Activated naive CD8-positive, alpha-beta T cell treated with anti-CD3 and anti-CD28 coated beads, Interleukin-2, amount 50 U/mL, for 16 hours (primary cell): ENCODE results near the gene PRSS27.

Experiments used
- DNase-seq: peaks from one replicate; pipeline ENCODE4 v3.0.0-alpha.2; 2020; ENCODE audit warnings: low read depth, low spot score

Gene PRSS27

DNA sequence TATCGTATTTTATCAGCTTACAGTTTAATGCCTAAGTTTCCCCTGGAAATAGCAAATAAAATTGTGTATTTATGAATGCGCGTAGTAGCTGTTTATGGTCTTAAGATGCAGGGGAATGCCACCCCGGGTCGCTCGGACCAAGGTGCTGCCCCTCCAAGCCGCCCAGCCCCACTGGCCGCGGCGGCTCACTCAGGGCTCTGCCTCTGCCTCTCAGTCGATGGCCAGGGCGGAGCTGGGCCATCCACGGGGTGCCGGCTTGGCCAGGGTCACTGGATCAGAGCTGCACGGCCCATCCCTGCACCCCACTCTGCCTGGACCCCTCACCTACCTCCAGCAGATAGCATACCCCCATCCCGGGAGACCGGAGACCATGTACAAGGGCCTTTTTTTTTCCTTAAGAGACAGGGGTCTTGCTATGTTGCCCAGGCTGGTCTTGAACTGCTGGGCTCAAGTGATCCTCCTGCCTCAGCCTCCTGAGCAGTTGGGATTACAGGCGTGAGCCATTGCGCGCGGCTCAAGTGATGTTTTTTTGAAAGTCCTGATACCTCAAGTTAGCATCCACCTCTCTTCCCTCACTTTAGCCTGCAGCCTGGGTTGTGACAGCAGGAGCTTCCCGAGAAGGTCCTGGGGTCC is 11.0 kb downstream of the PRSS27 start:
- no peak for DNase-seq

DNA sequence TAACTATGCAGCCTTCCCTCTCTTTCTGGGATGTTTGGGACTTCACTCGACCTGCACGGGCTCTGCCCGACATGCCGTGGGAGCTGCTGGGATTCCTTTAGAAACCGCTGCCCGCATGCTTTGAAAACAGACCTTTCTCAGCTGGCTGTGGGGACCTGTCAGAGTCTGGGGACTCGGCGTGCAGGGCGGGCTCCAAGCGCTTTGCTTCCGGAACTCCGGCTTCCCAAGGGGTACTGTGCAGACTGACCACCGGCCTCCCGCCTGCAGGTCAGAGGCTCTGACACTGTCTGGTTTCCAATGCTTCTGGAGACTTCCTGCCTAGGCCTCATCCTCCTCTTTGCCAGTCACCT is 11.8 kb downstream of the PRSS27 start:
- no peak for DNase-seq

GRCh38 chr16:2707368-2708289 is 12.4 kb downstream of the PRSS27 start:
- DNase-seq: no peak

DNA sequence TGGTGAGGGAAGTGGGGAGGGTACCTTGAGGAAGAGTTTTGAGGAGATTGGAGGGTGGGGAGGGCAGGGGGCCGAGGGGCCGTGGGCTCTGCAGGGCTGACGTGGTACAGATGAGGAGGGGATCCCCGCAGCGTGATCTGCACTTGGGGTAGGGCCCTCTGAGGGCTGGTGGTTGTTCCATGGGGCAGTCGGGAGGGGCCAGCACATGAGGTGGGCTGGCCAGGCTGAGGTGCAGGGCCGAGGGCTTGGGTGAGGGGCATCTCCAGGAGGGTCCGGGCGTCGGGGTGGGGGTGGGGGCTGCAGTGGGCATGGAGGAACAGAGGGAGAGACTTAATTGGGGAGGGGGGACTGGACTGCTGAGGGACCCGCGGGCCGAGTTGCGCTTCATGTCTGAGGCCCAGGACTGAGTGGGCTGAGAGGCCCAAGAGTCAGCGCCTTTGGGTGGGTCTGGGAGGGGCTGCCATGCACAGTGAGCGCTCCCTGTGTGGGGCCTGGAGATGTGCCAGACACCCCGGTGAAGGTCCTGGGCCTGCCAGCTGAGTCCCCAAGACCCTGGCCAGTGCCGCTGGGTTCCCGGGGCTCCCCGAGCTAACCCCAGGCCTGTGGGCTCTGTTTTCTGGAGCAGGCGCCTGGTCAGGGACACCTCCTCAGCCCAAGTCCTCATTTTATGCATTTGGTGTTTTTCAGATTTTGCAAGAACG is 13.3 kb downstream of the PRSS27 start:
- DNase-seq: no peak

DNA sequence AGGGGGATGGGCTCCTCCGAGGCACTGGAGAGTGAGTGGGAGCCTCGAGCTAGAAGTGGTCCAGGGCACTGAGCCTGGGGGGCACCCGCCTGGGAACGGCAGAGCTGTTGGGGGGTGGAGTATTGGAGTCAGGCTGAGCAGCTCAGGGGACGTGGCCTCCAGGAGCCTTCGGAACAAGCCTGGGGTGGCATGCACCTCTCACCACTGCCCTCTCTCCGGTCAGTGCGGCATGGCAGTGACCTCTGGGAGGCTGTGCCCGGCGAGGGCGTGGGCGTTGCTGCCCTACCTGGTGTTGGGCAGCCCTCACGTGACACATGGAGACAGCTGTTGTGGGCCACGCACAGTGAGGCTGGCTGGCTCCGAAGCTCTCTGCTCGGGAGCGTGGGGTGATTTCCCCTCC is 13.9 kb downstream of the PRSS27 start:
- DNase-seq: no peak

DNA sequence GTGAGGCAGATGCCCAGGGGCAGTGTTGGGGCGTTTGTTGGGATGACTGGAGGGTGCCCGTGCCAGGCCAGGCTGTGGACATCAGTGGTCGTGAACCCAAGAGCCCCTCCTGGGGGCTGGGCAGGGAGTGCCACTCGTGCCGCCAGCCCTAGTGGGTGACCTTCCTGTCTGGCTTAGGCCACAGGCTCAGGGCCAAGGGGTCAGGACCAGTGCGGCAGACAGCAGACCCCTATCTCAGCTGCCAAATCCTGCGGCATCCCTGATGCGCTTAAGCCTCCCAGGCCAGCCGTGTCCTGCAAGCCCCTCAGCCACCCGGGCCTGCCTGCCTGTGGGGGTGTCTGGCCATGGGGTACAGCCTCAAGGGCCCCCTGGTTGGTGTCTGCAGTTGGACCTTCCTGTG is 14.7 kb downstream of the PRSS27 start:
- no peak for DNase-seq

DNA sequence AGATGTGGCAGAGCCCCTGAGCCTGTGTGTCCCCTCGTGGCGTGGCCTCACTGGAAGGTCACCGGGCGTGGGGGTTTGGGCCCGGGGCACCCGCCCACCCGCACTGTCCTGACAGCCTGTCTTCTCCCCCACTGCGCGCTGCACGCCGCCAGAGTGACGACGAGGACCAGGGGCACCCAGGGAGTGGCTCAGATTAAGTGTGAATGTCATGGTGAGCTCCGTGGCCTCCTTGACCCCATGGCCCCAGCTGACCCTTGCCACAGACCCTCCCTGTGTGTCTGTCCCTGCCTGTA is 15.1 kb downstream of the PRSS27 start:
- DNase-seq: no peak

DNA sequence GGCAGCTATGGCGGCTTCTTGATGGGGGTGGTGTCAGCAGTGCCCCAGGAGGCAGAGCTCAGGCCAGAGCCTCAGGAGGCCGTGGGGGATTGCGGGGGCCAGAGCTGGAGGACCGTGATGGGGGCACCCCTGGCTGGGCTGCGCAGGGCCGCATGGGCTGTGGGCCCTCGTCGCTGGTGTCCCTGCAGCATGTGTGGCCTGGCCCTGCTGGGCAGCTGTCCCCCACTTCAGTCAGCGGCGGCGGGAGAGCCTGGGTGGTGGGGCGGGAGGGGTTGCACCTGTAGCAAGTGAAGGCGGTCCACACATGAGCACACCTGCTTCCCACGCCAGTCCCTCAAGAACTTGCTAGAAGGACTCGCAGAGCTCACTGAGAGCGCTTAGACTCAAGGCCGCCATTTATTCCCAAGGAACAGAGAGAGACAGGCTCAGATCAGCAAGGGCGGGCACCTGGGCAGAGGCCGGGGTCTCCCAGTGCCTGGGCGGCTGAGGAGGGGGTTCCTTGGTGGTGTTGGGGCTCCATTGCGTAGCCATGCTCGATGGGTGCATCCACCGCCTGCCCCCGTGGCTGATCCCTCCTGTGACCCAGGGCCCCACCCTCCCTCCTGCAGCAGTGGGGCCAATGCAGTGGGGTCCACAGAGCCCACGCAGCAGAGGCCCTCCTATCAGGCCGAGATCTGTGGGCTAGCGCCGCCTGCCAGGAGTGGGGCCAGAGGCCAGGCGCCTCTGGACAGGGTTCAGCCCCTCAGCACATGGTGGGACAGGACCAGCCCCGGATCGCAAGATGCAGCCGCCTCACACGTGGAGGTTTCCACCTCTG is 15.7 kb downstream of the PRSS27 start:
- DNase-seq: no peak

GRCh38 chr16:2702871-2703745 is 16.9 kb downstream of the PRSS27 start:
- no peak for DNase-seq

GRCh38 chr16:2702438-2702825 is 17.6 kb downstream of the PRSS27 start:
- no peak for DNase-seq

GRCh38 chr16:2701713-2702437 is 18.1 kb downstream of the PRSS27 start:
- DNase-seq: no peak

- no peak for DNase-seq
These were observed 18.8 kb downstream of the PRSS27 start for GRCh38 chr16:2701272-2701671.

DNA sequence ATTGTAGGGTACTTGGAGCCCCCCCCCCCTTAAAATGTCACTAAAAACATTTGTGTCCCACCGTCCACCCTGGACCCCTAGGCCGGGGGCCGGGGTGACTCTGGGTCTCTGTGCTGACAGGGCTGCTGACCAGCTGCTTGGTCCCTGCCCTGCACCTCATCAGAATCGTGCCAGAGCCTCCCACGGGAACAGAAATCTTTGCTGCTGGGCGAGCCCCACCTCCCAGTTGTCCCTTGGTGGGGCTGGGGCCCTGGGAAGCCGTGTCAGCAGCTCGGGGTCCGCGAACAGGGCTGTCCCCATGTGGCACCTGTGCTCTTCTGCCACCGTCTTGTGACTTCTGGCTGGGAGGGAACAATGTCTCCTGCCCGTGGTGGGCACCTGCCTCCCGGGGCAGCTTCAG is 19.2 kb downstream of the PRSS27 start:
- no peak for DNase-seq

- DNase-seq: no peak
These were observed 20.0 kb downstream of the PRSS27 start for GRCh38 chr16:2699791-2700600.

- no peak for DNase-seq
These were observed 20.9 kb downstream of the PRSS27 start for GRCh38 chr16:2698965-2699750.

DNA sequence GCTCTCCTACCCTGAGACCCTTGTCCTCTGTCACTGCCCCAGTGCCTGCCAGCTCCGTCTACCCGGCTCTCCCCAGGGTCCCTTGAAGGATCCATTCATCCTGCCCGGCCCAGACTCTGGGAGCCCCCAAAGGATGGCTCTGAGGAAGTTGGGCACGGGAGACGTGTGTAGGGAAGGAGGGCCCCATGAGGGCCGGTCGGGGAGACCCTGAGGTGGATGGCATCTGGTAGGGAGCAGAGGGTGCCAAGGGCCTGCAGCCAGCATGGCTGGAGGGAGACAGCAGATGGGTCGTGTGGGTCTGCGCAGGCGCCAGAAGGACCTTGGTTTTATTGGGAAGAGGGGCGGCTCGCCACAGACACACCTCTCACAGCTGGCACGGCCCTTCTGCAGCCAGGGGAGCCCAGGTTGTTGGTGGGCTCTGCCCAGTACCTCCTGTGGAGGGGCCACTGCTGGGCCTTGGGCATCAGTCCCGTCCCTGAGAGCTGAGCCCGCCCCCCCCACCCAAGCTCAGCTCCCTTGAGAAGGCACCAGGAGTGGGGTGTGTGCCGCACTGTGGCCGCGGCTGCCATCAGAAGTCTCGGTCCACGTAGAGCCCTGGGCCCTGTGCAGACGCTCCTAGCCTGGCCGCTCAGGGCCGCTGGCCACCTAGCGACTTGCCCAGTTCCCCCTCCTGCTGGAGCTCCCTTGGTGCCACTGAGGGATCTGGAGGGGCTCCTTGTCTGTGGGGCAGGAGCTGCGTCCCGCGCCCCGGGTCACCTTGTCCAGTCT is 21.7 kb downstream of the PRSS27 start:
- no peak for DNase-seq

- no peak for DNase-seq
These were observed 22.5 kb downstream of the PRSS27 start for GRCh38 chr16:2697401-2697948.
